ENCODE data around the gene TBC1D9B.
"Not testable (repeated sequence)": the region's sequence is repeated elsewhere in the genome, so short reads cannot be mapped to it uniquely, and the experiment has no call there.

DNA sequence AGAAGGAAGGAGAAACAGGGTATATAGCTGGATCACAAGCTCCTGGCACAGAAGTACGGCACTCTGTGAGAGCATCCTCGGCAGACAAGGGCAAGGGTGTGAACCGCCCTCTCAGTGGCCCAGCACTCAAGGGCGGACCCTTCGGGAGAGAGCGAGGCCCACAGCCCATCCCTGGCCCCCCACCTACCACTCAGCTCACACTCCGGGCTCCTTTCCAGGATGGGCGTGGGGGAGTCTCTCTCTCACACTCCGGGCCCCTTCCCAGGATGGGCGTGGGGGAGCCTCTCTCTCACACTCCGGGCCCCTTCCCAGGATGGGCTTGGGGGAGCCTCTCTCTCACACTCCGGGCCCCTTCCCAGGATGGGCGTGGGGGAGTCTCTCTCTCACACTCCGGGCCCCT lies 36.2 kb downstream of the TBC1D9B start:
- TF ChIP-seq, protein P1, sequence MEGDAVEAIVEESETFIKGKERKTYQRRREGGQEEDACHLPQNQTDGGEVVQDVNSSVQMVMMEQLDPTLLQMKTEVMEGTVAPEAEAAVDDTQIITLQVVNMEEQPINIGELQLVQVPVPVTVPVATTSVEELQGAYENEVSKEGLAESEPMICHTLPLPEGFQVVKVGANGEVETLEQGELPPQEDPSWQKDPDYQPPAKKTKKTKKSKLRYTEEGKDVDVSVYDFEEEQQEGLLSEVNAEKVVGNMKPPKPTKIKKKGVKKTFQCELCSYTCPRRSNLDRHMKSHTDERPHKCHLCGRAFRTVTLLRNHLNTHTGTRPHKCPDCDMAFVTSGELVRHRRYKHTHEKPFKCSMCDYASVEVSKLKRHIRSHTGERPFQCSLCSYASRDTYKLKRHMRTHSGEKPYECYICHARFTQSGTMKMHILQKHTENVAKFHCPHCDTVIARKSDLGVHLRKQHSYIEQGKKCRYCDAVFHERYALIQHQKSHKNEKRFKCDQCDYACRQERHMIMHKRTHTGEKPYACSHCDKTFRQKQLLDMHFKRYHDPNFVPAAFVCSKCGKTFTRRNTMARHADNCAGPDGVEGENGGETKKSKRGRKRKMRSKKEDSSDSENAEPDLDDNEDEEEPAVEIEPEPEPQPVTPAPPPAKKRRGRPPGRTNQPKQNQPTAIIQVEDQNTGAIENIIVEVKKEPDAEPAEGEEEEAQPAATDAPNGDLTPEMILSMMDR (conservative IDR thresholded peaks at IDR 0.05; ENCODE audit: low read depth, low read length): not testable (repeated sequence)
- not testable (repeated sequence) for TF ChIP-seq EZH2 (IDR thresholded peaks at IDR 0.05; ENCODE audit: low read length, unreplicated experiment); EZH2phosphoT487 (IDR thresholded peaks at IDR 0.05; ENCODE audit: borderline replicate concordance, low read length)
